Kidney epithelial cell (primary cell): ENCODE measurements around the gene PLCB1. TPM values are rescaled to one million over a fixed set of nuclear protein-coding genes. Genes with fewer than 3 reads are reported as not detected.

ENCODE experiments used
- DNase-seq: peaks from one replicate; pipeline ENCODE4 v3.0.0-alpha.2; 2010; ENCODE audit warnings: low read depth
- H3K27me3 ChIP-seq: 2 replicates; pipeline ENCODE4 v1.6.0; 2011; ENCODE audit warnings: low read length; ENCODE audit not compliant: control insufficient read depth, insufficient read depth
- H3K36me3 ChIP-seq: 2 replicates; pipeline ENCODE4 v1.5.1; 2011; ENCODE audit warnings: low read length; ENCODE audit not compliant: control insufficient read depth, insufficient read depth
- H3K4me3 ChIP-seq: 2 replicates; pipeline ENCODE4 v1.5.1; 2011; ENCODE audit warnings: low read depth, mild to moderate bottlenecking, control low read depth, low read length
- total RNA-seq: library from RNA; depleted of rRNA; stranded (reverse); fragments of >200 nt; gene quantifications from 2 replicates; pipeline ENCODE4 v1.2.3, GENCODE V29; 2015
- TF ChIP-seq, protein P1 (sequence below): IDR thresholded peaks from 2 replicates; pipeline ENCODE4 v1.5.1; 2011; ENCODE audit warnings: mild to moderate bottlenecking, moderate library complexity, low read length, control low read depth, inconsistent platforms; ENCODE audit not compliant: insufficient read depth, poor library complexity, severe bottlenecking

The PLCB1 gene
- total RNA-seq, 1 donor from 2014 or later: 5.1 TPM

DNA sequence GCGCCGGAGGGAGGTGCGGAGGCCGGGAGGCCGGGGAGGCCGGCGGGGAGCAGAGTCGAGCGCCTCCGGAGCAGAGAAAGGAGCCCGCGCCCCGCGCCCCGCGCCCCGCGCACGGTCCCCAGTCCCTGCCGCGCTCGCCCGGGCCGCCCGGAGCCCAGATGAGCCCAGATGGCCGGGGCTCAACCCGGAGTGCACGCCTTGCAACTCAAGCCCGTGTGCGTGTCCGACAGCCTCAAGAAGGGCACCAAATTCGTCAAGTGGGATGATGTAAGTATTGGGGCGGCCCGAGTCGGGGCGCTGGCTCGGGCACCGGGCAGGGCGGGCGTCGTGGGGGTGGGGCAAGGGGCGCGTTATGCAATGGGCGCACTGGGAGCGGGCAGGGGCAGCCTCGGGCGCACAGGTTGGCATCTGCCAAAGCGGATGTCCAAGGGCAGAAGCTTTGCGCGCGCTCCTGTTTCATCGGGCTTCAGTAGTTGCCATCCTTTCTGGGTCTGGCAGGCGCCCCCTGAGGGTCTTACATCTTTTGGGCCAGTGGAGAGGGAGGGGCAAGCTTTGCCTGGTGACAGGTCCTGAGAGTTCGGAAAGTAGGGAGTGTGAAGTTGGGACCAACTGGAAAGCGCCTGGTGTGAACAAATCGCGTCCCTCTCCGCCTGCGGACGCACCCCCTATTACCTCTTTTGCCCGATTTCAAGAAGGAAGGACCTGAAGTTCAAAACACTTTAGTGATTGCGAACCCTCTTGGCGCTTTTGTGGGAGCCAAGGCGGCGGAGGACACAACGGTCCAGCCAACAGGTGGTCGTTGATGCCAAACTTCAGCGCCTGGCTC, 631 bp downstream of the PLCB1 start:
- TF ChIP-seq, protein P1, sequence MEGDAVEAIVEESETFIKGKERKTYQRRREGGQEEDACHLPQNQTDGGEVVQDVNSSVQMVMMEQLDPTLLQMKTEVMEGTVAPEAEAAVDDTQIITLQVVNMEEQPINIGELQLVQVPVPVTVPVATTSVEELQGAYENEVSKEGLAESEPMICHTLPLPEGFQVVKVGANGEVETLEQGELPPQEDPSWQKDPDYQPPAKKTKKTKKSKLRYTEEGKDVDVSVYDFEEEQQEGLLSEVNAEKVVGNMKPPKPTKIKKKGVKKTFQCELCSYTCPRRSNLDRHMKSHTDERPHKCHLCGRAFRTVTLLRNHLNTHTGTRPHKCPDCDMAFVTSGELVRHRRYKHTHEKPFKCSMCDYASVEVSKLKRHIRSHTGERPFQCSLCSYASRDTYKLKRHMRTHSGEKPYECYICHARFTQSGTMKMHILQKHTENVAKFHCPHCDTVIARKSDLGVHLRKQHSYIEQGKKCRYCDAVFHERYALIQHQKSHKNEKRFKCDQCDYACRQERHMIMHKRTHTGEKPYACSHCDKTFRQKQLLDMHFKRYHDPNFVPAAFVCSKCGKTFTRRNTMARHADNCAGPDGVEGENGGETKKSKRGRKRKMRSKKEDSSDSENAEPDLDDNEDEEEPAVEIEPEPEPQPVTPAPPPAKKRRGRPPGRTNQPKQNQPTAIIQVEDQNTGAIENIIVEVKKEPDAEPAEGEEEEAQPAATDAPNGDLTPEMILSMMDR: no peak
- no peaks in the 10 kb centered on the region for H3K36me3 ChIP-seq
- H3K4me3 ChIP-seq: peak overlapping the region; percentile 55
- peaks cover 22% of the 10 kb centered on the region for H3K27me3 ChIP-seq
- DNase-seq: no peak

DNA sequence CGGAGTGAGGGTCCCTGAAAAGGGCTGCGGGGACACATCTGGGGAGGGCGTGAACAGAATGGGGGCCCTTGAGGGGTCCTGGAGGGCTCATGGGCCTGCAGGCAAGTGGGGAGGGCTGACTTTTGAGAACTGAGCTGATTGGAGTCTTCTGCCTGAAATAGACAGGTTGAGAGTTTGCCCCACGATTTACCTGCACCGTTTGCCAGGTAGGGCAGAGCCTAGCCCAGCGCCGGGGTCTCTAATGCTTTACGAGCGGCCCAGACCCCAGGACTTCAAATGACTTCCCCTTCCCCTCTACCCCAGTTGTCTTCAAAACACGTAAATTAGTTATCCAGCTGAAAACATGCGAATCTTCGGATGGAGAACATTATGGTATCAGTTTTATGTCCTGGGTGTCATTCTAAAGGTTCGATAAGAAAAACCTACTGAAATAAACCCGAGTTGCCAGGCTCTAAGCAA, 1.3 kb downstream of the PLCB1 start:
- H3K27me3 ChIP-seq: peaks cover 22% of the 10 kb centered on the region
- TF ChIP-seq, protein P1: no peak
- peak overlapping the region; percentile 55 for H3K4me3 ChIP-seq
- no peak for DNase-seq
- no peaks in the 10 kb centered on the region for H3K36me3 ChIP-seq

DNA sequence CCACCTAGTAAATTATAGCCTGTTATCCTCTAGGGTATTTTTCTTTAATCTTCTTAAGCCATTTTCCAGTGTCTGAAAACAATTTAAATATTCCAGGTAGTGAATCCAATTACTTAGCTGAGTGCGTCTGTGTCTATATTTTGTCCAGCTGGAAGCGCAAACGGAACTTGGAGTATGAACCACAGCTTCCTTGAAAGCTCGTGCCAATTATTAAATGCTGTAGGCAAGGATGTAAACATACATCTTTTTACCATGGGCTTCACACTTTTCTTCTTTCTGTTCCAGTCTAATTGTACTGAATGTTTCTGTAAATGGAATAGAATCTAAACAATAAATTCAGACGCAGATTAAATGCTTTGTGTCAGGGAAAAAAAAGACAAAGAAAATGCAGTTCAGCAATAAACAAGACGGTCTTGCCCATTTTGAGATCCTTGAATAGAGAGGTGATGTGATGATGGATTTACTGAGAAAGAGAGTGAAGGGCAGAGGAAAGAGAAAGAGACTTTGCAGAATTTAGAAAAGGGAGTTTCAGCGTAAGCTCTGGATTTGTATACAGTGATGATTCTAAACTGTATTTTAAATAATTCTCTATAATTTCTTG, 1.9 kb downstream of the PLCB1 start:
- Histone ChIP-seq H3K27me3 (peaks cover 22% of the 10 kb centered on the region), H3K4me3 (no peak overlapping the region), H3K36me3 (no peaks in the 10 kb centered on the region)
- no peak for DNase-seq
- TF ChIP-seq, protein P1: no peak

DNA sequence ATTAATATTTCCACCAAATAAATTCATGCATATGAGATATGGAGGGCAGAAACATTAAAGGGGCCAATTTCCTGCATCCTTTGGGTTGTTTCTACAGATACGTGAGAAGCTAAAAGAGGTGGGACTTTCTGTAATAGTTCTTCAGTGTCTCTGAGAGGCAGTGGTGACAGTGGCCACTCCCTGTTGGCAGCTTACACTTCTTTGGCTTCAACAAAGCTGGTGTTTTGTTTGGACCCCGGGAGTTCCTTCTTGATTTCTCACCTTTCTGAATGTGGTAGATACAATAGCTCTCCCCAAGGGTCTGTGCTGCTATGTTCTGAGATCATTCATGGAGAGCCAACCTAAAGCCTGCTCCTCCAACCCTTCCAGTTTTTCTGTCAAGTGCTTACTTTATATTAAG, 7.8 kb downstream of the PLCB1 start:
- Histone ChIP-seq H3K27me3 (no peaks in the 10 kb centered on the region), H3K4me3 (no peak overlapping the region), H3K36me3 (no peaks in the 10 kb centered on the region)
- DNase-seq: no peak
- TF ChIP-seq, protein P1: no peak

DNA sequence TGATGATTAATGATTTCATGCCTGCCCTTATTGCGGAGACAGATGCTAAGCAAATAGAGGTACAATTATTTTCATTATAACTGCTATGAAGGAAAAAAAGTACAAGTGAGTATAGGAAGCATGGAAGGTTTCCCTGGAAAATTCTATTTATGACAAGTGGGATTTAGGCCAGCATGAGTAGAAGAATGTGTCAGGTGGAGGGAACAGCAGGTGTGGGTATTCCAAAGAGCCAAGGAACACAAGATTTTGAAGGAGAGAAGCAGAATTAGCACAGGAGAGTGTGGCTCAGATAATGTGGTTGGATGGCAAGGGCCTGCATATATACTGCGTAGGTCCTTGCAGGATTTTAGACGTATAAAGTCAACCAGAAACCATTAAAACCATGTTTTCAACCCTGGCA, 11.4 kb downstream of the PLCB1 start:
- TF ChIP-seq, protein P1: no peak
- no peak for DNase-seq
- H3K4me3 ChIP-seq: no peak overlapping the region
- no peaks in the 10 kb centered on the region for H3K36me3 ChIP-seq
- no peaks in the 10 kb centered on the region for H3K27me3 ChIP-seq
